SHP77 (cell line): ENCODE data around the gene MRPS27.

Experiments
- DNase-seq, 2 experiments: peaks; one replicate each; lab custom pipeline; 2025; lab: John Stamatoyannopoulos, UW

The MRPS27 gene

DNA sequence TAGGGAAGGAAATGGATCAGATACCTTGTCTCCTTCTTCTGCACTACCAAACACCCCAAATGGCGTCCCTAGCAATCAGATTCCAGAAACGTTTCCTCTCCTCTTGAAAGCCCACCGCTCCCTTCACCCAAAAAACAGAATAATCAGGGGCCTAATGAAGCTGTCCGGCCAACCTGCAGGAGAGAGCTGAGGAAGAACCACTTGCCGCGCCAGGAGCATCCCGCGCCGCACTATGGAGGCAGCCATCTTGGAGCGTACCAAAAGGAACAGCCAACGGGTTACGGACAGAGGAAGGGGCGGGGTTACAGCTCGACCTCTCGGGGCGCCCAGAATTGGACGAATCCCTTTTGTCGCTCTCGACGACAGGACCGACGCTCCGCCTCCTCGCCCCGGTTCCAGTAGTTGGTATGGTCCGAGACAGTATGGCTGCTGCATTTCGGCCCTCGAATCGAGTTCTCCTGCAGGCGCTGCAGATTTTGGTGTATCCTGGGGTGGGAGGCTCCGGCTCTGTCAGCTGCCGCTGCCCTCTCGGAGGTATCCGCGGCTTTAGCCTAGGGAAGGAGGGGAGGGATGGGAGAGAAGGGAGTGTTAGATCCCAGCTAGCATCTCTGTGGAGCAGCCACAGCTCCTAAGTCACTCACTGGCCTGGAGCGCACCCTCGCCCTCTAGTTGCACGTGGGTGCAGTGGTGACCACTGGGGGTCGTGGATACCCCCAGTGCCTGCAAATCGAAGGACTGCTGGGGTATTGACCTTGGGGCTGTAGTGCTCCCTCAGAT lies at the start of gene MRPS27, which contains the start of gene PTCD2:
Gene MRPS27, minus strand, starts transcription at position 265 of the 777 bp plus-strand sequence. Its CDS starts 19 bp downstream, at position 246.
Gene PTCD2, plus strand, starts transcription at position 398 of the 777 bp plus-strand sequence. Its CDS starts 10 bp downstream, at position 408.
- DNase-seq = peak; percentile 96 to 97

DNA sequence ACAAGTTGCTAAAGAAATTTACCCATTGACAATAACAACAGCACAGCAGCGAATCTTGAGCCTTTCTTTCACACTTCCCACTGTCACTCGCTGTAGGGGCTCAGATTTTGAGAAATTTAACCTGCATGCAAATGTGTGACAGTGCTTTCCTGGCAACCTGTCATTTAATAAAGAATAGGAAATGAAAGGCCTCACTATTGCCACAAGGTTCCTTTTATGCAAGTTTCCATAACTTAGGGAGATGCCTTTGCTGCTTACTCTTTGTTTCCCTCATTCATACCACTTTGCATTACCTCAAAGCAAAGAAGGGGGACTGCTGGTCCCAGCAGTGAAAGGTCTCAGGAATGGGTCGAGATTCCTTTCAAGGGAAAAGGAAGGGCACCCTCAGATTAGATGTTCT lies 49.7 kb upstream of the MRPS27 start:
- no peak for DNase-seq

GRCh38 chr5:72369301-72369700 lies 49.3 kb upstream of the MRPS27 start:
- no peak for DNase-seq

DNA sequence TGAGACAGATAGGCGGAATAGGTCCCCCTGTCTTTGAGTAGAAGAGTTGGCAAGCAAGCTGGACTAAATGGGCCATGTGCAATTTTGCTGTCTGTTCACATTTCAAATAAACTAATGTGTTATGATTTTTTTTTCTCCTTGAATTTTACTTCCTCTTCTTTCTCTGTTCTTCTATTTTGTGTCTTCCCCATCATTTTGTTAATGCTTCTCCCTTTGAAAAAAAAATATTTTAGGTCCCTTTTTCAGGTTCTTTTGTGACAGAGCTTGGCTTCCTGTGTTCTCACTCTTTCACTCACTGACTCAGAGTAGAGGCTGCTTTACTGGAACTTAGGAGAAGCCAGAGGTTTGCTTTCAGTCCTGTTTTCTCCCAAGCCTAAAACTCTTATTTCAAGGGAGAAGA lies 48.2 kb upstream of the MRPS27 start:
- no peak for DNase-seq

DNA sequence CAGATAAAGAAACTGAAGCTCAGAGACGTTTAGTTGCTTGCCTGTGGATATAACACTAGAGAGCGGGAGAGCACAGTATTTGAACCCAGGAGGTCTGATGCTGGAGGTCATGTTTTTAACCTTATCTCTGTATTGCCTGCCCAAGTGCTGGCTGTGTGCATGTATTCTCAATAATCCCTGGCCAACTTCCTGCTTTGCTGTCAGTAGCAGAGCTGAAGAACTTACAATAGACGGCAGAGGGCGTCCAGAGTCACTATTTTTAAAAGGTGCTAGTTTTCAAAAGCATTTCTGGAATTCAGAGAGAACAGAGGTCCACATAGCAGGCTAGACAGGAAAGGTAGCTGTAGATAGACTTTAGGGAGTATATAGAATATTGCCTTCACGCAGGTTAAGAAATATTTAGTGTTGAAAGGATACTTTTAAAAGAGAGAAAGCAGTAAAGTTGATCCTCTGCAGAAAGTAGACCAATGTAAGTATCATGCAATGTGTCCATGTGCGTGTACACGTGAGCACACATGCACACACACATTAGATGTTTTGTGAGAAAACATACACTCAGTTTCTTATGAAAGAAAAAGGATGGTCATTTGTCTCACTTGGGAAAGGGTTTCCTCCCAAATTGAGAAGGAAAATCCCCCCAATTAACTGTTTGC lies 46.4 kb upstream of the MRPS27 start:
- DNase-seq = peak; percentile 48 to 68

- DNase-seq = no peak
Observed at GRCh38 chr5:72364951-72365350, 44.9 kb upstream of the MRPS27 start.

- no peak for DNase-seq
Observed at GRCh38 chr5:72364171-72364570, 44.1 kb upstream of the MRPS27 start.

- DNase-seq = no peak
Observed at GRCh38 chr5:72363166-72363802, 43.2 kb upstream of the MRPS27 start.

GRCh38 chr5:72359886-72360285 lies 39.8 kb upstream of the MRPS27 start:
- DNase-seq = no peak

DNA sequence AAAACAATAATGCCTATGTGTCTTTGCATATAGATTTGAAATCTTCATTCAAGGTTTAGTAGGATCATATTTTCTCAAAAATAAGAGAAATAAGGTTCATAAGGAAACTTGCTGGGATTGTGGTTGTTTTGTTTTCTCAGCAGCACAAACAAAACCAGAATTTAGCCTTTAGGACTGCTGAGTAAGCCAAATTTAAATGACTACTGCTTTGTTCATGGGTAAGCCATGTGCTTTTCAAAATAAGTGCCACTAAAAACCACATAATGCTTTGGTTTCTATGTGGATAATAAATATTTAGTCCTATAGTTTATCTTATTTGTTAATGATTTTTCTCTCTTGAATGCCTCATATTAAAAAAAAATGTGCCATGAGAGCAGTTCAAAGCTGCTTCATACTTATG lies 38.9 kb upstream of the MRPS27 start:
- no peak for DNase-seq

- DNase-seq = no peak
Observed at GRCh38 chr5:72356361-72356760, 36.3 kb upstream of the MRPS27 start.

DNA sequence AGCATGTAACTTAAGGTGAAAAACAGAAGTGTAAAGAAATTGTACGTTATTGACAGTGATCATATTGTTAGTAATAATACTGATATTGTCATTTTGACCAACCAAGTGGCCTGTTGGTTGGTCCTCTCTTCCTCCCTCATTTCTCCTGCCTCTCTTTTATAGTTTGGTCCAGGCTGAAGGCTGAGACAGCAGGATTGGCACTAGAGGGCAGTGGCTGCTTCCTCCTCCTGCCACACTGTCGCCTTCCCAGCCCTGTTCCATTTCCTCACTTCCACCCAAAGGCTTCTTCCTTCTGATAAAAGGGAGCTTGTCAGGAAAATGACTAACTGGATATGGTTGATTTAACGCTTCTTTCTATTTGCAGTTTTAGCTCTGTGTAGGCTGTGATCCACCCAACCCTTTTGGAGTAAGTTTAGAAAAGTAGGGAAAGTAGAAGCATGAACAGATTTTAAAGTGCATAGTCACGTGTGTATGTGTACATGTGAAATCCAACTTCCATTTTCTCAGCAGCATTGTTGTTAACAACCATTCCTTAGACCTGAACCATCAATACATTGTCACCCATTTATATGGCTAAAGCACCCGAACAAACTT lies 35.8 kb upstream of the MRPS27 start:
- DNase-seq = peak in 1 of 2 experiments; percentile 2

- no peak for DNase-seq
Observed at GRCh38 chr5:72353046-72353445, 33.0 kb upstream of the MRPS27 start.

DNA sequence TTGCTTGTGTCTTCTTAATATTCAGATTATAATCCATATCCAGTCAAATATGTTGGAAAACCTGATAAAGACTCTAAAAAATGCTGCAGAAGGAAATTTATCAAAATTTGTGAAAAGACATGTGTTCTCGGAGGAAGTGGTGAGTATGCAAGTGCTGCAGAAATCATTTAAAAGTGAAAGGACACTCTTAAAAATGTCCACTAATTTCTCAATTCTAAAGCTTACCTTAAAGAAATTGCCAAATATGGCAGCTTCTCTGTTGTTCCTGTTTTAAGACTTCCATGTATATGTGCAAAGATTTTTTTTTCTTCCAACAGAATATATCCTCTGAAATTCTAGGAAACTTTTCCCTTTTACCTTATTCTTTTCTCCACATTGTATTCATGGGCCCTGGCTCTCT lies 32.6 kb upstream of the MRPS27 start:
- no peak for DNase-seq

- no peak for DNase-seq
Observed at GRCh38 chr5:72351376-72351775, 31.3 kb upstream of the MRPS27 start.

GRCh38 chr5:72347801-72348308 lies 27.8 kb upstream of the MRPS27 start:
- no peak for DNase-seq

DNA sequence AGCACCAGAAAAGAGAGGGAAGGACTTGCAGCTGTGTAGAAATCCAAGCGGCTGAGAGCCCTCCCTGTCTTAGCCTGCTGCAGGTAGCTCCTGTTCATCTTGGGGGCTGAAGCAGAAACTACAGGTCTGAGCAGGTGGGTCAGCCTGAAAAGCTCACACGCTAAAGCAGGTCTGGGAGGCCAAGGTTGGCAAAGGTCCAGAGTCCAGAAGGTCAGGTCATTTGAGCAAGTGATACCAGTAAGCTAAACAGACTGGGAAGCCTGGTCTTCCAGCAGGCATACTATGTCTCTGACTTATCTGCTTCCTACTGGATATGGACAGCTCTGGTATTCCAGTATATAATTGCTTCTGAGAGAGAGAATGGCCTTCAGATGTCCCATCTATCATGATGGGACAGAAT lies 26.4 kb upstream of the MRPS27 start:
- DNase-seq = no peak

DNA sequence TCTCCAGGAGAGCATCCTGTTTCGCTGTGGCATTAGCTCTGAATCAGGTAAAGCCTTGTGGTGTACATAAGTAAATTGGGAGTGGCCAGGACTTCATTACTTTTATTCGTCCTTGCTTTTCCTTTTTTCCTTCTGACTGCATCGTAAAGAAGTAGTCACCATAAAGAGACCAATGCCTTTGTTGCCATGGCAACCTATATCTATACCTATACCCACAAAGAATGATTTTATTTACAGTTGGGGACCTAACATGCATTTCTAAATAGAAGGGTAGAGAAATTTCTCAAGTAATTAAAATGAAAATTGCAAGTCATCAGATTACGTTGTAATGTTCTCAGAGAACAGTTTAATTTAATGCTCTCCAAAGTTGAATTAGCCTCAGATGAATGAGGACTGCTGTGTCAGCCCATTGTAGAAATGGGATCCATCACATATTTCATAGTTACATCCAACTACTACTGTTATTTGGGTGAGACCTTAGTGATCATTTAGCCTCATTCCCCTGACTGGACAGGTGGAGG lies 18.7 kb upstream of the MRPS27 start:
- no peak for DNase-seq

DNA sequence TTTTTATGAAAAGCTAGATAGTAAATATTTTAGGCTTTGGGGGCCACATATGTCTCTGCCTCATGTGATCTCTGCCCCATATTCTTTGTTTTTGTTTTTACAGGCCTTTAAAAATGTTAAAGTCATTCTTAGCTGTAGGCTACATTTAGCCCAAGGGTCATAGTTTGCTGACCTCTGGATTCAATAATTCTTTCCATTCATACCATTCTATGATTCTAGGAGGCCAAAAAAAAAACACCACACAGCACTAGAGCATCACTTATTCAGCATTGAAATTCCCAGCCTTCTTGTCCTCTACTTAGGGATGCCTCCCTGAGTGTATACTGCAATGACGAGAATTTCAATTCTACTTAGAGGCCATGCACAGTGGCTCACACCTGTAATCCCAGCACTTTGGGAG lies 17.1 kb upstream of the MRPS27 start:
- DNase-seq = no peak

GRCh38 chr5:72330712-72331111 lies 10.7 kb upstream of the MRPS27 start:
- no peak for DNase-seq

GRCh38 chr5:72328172-72328571 lies 8.1 kb upstream of the MRPS27 start:
- DNase-seq = peak; percentile 9 to 54

DNA sequence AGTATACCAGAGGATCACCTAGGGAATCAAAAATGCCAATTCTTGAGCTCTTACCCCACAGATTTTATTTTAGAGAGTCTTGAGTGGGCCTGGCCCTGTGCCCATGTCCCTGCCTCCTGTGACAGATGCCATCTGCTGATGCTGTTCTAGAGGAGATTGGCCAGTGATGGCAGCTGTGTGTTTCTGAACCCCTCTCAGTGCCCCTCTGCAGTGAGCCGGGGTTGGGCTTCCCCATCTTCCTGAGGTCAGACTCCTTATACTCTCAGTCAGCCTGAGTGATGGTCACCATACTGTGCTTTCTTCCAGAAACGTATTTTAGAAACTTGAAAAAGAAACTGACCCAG lies 6.2 kb upstream of the MRPS27 start:
- DNase-seq = no peak
